OCI-LY1 (cell line): ENCODE measurements around the gene RALGPS1.

Experiments used
- H2AFZ ChIP-seq: fragments of 200-600 bp; sonication (generic), shearing (Covaris generic); 2 replicates; pipeline ENCODE4 v1.6.0; 2014; ENCODE audit warnings: antibody characterized with exemption, mild to moderate bottlenecking, low read length
- H3F3A ChIP-seq: fragments of 200-600 bp; sonication (generic), shearing (Covaris generic); 2 replicates; pipeline ENCODE4 v1.6.0; 2014; ENCODE audit warnings: mild to moderate bottlenecking, antibody characterized with exemption, low read length, moderate library complexity; ENCODE audit not compliant: insufficient read depth
- H3K27ac ChIP-seq: fragments of 200-600 bp; sonication (generic); 2 replicates; pipeline ENCODE4 v1.5.1; 2014; ENCODE audit warnings: low read length, mixed run types, mild to moderate bottlenecking, low read depth; ENCODE audit not compliant: poor library complexity, severe bottlenecking
- H3K27me3 ChIP-seq: fragments of 200-600 bp; sonication (generic); 2 replicates; pipeline ENCODE4 v1.6.0; 2014; ENCODE audit warnings: antibody characterized with exemption, mild to moderate bottlenecking, low read length, moderate library complexity; ENCODE audit not compliant: insufficient read depth
- H3K36me3 ChIP-seq: fragments of 200-600 bp; sonication (generic); 2 replicates; pipeline ENCODE4 v1.6.1; 2014; ENCODE audit warnings: mild to moderate bottlenecking, antibody characterized with exemption, low read length, moderate library complexity, mixed read lengths; ENCODE audit not compliant: insufficient read depth
- H3K4me1 ChIP-seq: fragments of 200-600 bp; sonication (generic); 2 replicates; pipeline ENCODE4 v1.5.1; 2014; ENCODE audit warnings: mild to moderate bottlenecking, low read length, moderate library complexity; ENCODE audit not compliant: insufficient read depth, severe bottlenecking
- H3K4me2 ChIP-seq: fragments of 200-600 bp; sonication (generic), shearing (Covaris generic); 2 replicates; pipeline ENCODE4 v1.6.1; 2014; ENCODE audit warnings: low read length
- H3K4me3 ChIP-seq: fragments of 200-600 bp; sonication (generic); 2 replicates; pipeline ENCODE4 v1.5.1; 2014; ENCODE audit warnings: low read length, low read depth, mild to moderate bottlenecking, mixed read lengths; ENCODE audit not compliant: poor library complexity, severe bottlenecking
- H3K79me2 ChIP-seq: fragments of 200-600 bp; shearing (Covaris generic); 2 replicates; pipeline ENCODE4 v1.6.1; 2016; ENCODE audit warnings: mixed run types, low read length, mixed read lengths; ENCODE audit not compliant: insufficient read depth
- H3K9ac ChIP-seq: fragments of 200-600 bp; sonication (generic), shearing (Covaris generic); 2 replicates; pipeline ENCODE4 v1.6.1; 2014; ENCODE audit warnings: mild to moderate bottlenecking, low read length, mixed read lengths
- H3K9me2 ChIP-seq: fragments of 200-600 bp; sonication (generic), shearing (Covaris generic); 2 replicates; pipeline ENCODE4 v1.6.1; 2014; ENCODE audit warnings: low read depth, mild to moderate bottlenecking, low read length, mixed read lengths
- H3K9me3 ChIP-seq: fragments of 200-600 bp; shearing (Covaris generic); 2 replicates; pipeline ENCODE4 v1.6.1; 2014; ENCODE audit warnings: low read length, mixed read lengths
- H4K20me1 ChIP-seq: fragments of 200-600 bp; sonication (generic), shearing (Covaris generic); 2 replicates; pipeline ENCODE4 v1.6.0; 2016; ENCODE audit warnings: mild to moderate bottlenecking, low read length; ENCODE audit not compliant: insufficient read depth
- EZH2 ChIP-seq: fragments of 200-600 bp; sonication (generic), shearing (Covaris generic); IDR thresholded peaks from 2 replicates; pipeline ENCODE4 v1.8.0; 2017; ENCODE audit warnings: borderline replicate concordance, mixed run types, mild to moderate bottlenecking, antibody characterized with exemption, low read length, moderate library complexity, mixed read lengths
- TF ChIP-seq, protein P1 (sequence below): fragments of 200-600 bp; sonication (generic), shearing (Covaris generic); IDR thresholded peaks from 2 replicates; pipeline ENCODE4 v1.5.1; 2017; ENCODE audit warnings: mild to moderate bottlenecking, antibody characterized with exemption, low read length, moderate library complexity, mixed read lengths

RALGPS1 gene

DNA sequence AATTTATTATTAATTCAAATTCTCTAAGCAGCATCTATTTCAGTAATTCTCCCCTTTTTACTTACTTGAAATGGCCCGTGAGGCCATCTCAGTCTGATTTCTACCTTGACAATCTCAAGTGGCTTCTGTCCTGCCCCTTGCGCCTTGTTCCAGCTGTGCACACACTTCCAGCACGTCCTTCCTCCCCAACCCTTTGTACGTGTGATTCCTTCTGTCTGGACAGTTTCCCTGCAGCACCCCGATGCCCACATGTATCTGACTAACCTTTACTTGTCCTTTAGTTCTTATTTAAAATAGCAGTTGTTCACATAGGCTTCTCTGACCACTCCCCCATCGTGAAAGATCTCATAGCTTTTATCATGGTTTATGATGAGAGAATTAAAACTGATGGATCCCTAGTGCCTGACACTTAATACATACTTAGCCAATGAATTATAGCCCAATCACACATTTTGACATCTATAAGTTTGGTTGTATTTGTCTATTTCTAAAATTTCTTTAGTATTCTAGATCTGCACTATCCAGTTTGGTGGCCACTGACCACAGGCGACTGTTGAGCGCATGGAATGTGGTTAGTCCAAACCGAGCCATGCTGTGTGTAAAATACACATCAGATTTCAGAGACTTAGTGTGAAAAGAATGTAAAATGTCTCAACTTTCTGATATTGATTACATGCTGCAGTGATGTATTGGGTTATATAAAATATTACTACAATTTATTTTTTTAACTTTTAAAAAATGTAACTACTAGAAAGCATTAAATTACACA, 39.9 kb upstream of the RALGPS1 start:
- Histone ChIP-seq H3F3A (no peaks in the 10 kb centered on the region), H3K27ac (no peak overlapping the region), H2AFZ (no peak overlapping the region), H4K20me1 (no peaks in the 10 kb centered on the region), H3K27me3 (no peaks in the 10 kb centered on the region), H3K4me3 (no peak overlapping the region), H3K9ac (no peak overlapping the region), H3K9me3 (no peaks in the 10 kb centered on the region), H3K4me2 (no peak overlapping the region), H3K36me3 (peaks cover 4% of the 10 kb centered on the region; the same call in 1 of the 2 replicates), H3K9me2 (no peaks in the 10 kb centered on the region), H3K79me2 (no peaks in the 10 kb centered on the region), H3K4me1 (peaks cover 6% of the 10 kb centered on the region)
- no peak for TF ChIP-seq EZH2
- TF ChIP-seq, protein P1, sequence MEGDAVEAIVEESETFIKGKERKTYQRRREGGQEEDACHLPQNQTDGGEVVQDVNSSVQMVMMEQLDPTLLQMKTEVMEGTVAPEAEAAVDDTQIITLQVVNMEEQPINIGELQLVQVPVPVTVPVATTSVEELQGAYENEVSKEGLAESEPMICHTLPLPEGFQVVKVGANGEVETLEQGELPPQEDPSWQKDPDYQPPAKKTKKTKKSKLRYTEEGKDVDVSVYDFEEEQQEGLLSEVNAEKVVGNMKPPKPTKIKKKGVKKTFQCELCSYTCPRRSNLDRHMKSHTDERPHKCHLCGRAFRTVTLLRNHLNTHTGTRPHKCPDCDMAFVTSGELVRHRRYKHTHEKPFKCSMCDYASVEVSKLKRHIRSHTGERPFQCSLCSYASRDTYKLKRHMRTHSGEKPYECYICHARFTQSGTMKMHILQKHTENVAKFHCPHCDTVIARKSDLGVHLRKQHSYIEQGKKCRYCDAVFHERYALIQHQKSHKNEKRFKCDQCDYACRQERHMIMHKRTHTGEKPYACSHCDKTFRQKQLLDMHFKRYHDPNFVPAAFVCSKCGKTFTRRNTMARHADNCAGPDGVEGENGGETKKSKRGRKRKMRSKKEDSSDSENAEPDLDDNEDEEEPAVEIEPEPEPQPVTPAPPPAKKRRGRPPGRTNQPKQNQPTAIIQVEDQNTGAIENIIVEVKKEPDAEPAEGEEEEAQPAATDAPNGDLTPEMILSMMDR = no peak

GRCh38 chr9:126875756-126876510, 38.6 kb upstream of the RALGPS1 start:
- no peak overlapping the region for H3K9ac ChIP-seq
- H3K4me3 ChIP-seq = no peak overlapping the region
- H3K4me1 ChIP-seq = peaks cover 6% of the 10 kb centered on the region
- peaks cover 6% of the 10 kb centered on the region; the same call in 1 of the 2 replicates for H3K36me3 ChIP-seq
- no peaks in the 10 kb centered on the region for H3K9me3 ChIP-seq
- no peak overlapping the region for H3K27ac ChIP-seq
- H3F3A ChIP-seq = no peaks in the 10 kb centered on the region
- TF ChIP-seq EZH2 = no peak
- TF ChIP-seq, protein P1 = no peak
- no peak overlapping the region for H3K4me2 ChIP-seq
- H2AFZ ChIP-seq = no peak overlapping the region
- no peaks in the 10 kb centered on the region for H4K20me1 ChIP-seq
- no peaks in the 10 kb centered on the region for H3K27me3 ChIP-seq
- no peaks in the 10 kb centered on the region for H3K79me2 ChIP-seq
- no peaks in the 10 kb centered on the region for H3K9me2 ChIP-seq

DNA sequence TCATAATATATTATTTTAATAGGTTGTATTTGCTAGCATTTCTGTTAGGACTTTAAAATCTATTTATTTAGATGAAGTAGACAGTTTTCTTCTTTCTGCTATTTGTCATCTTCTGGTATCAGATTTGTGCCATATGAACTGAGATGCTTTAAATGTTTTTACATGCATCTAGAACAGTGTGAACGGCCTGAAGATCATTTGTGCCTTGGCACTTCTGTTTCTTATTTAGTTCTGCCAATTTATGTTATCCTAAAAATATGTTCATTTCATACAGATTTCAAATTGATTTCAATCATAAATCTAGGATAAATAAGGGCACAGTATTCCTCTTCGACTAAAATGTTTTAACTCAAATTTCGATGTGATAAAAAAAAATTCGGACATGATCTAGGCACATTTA, 38.1 kb upstream of the RALGPS1 start:
- H3K79me2 ChIP-seq = no peaks in the 10 kb centered on the region
- H4K20me1 ChIP-seq = no peaks in the 10 kb centered on the region
- peaks cover 6% of the 10 kb centered on the region for H3K4me1 ChIP-seq
- H3K36me3 ChIP-seq = peaks cover 6% of the 10 kb centered on the region; the same call in 1 of the 2 replicates
- TF ChIP-seq EZH2 = no peak
- TF ChIP-seq, protein P1 = no peak
- H3K4me2 ChIP-seq = no peak overlapping the region
- H3F3A ChIP-seq = no peaks in the 10 kb centered on the region
- no peak overlapping the region for H2AFZ ChIP-seq
- H3K9ac ChIP-seq = no peak overlapping the region
- no peaks in the 10 kb centered on the region for H3K9me2 ChIP-seq
- no peak overlapping the region for H3K4me3 ChIP-seq
- no peak overlapping the region for H3K27ac ChIP-seq
- no peaks in the 10 kb centered on the region for H3K27me3 ChIP-seq
- no peaks in the 10 kb centered on the region for H3K9me3 ChIP-seq
